GM12872 (cell line): ENCODE data around the gene JAZF1.

Experiments
- CTCF ChIP-seq: IDR thresholded peaks from 3 replicates; pipeline ENCODE4 v1.5.1; 2011; ENCODE audit warnings: low read depth, mild to moderate bottlenecking, low read length, moderate library complexity; ENCODE audit not compliant: insufficient read depth

Gene JAZF1

GRCh38 chr7:27958933-27959548 lies 221.6 kb downstream of the JAZF1 start:
- no peak for TF ChIP-seq CTCF

GRCh38 chr7:27955596-27955995 lies 225.0 kb downstream of the JAZF1 start:
- TF ChIP-seq CTCF = no peak

- TF ChIP-seq CTCF = no peak
Observed at GRCh38 chr7:27955011-27955410, 225.6 kb downstream of the JAZF1 start.

- no peak for TF ChIP-seq CTCF
Observed at GRCh38 chr7:27953777-27954176, 226.8 kb downstream of the JAZF1 start.

- no peak for TF ChIP-seq CTCF
Observed at GRCh38 chr7:27953361-27953760, 227.2 kb downstream of the JAZF1 start.

- TF ChIP-seq CTCF = no peak
Observed at GRCh38 chr7:27952456-27953285, 227.9 kb downstream of the JAZF1 start.

GRCh38 chr7:27950123-27950522 lies 230.5 kb downstream of the JAZF1 start:
- TF ChIP-seq CTCF = no peak
